Activated CD4-positive, alpha-beta T cell treated with anti-CD3 and anti-CD28 coated beads for 48 hours (primary cell): ENCODE measurements around the gene VWA5B2.
A peak's percentile ranks its signal among the peaks of the same experiment; 100 is the strongest.

Source experiments
- DNase-seq: peaks from one replicate; pipeline ENCODE4 v3.0.0-alpha.2; 2020

The VWA5B2 gene

DNA sequence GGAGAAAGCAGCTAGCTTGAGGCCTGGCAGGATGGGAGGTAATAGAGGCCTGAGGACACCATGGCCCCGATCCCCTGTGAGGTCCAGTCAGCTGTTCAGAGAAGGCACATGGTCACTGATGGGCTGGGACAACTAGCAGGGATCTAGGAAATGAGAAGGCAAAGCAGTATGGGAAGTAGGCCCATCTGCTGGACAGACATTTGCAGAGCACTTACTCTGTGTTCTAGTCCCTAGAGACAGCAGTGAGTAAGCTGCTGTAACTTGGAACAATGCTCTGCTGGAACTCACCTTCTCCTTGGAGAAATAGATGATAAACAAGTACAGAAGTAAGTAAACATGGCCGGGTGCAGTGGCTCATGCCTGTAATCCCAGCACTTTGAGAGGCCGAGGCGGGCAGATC, 53.6 kb downstream of the VWA5B2 start:
- DNase-seq = no peak

DNA sequence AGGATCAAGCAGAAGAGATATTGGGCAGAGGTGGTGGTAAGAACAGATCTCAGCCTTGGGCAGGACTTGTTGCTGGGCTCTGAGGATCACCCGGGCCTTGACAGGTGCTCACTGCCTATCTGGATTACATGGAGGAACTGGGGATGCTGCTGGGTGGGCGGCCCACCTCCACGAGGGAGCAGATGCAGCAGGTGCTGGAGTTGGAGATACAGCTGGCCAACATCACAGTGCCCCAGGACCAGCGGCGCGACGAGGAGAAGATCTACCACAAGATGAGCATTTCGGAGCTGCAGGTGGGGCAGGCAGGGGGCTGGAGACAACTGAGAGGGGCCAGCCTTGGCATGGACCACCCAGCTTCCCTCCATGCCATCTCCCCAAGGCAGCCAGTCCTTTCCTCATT, 54.3 kb downstream of the VWA5B2 start:
- DNase-seq = no peak

DNA sequence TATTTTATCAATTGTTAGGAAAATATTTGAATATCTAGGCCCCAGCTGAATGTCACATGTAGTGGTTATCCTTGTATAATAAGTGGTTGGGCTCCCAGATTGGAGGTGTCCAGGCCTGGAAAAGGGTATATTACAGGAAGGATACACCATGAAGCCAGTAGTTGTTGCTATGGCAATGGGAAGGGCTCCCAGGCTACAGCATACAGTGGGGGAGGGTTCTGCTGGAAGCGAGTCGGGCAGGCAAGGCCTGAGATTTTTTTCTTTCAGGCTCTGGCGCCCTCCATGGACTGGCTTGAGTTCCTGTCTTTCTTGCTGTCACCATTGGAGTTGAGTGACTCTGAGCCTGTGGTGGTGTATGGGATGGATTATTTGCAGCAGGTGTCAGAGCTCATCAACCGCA, 55.3 kb downstream of the VWA5B2 start:
- DNase-seq = peak; percentile 52

DNA sequence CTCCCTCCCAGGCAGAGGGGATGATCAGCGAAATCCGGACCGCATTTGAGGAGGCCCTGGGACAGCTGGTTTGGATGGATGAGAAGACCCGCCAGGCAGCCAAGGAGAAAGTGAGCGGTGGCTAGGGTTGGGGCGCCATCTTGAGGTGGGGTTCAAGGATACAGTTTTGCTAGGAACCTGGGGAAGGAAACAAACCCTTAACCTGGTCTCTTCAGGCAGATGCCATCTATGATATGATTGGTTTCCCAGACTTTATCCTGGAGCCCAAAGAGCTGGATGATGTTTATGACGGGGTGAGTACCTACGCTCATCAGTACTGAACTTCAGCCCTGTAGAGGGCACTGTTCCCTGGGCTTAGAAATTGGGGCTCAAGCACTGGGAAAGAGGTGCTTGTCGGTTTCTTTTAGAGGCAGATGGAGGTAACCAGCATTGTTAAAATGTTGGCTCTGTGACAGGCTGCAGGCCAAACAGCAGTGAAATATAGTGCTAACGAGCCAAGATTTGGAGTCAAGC, 60.1 kb downstream of the VWA5B2 start:
- DNase-seq = peak; percentile 81

DNA sequence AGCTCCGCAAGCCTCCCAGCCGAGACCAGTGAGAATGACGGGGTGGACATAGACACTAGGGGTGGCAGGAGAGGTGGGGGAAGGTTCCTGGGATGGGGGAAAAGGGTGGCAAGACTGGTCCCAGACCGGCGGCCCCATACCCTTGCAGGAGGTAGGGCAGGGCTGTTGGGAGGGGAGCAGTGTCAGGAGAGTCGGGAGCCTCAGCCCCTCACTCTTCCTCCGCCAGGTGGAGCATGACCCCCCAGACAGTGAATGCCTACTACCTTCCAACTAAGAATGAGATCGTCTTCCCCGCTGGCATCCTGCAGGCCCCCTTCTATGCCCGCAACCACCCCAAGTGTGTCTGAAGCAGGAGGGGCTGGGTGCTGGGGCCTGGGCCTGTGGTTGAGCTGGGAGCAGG, 60.9 kb downstream of the VWA5B2 start:
- no peak for DNase-seq

DNA sequence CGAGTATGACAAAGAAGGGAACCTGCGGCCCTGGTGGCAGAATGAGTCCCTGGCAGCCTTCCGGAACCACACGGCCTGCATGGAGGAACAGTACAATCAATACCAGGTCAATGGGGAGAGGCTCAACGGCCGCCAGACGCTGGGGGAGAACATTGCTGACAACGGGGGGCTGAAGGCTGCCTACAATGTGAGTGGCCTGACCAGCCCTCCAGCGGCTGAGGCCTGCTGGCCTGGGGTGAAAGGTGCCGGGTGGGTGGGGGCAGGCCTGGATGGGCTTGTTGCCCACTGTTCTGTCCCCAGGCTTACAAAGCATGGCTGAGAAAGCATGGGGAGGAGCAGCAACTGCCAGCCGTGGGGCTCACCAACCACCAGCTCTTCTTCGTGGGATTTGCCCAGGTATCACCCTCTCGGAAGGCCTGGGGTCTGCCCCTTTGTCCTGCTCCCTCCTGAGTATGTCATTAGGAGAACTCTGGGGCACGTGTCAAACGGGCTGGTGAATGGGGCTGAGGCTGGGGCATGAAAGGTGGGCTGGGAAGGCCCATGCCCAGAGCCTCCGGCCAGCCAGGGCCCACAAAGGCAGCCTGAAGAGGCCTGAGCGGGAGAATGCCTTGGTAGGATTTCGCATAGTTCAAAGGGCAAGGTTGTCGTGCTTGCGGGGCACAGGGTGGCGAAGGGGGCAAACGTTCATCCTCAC, 61.8 kb downstream of the VWA5B2 start:
- DNase-seq = no peak
